Endothelial cell of umbilical vein (primary cell): ENCODE data around the gene PLXNA1.

Experiments
- EZH2 ChIP-seq: IDR thresholded peaks from 2 replicates; pipeline ENCODE4 v1.6.1; 2012; ENCODE audit warnings: borderline replicate concordance, low read depth, mild to moderate bottlenecking, moderate library complexity, low read length, inconsistent platforms; ENCODE audit not compliant: severe bottlenecking
- GATA2 ChIP-seq: IDR thresholded peaks from 2 replicates; pipeline ENCODE4 v1.7.0; 2011; ENCODE audit warnings: low read depth, mild to moderate bottlenecking, moderate library complexity, mixed read lengths, low read length; ENCODE audit not compliant: insufficient read length, insufficient read depth
- JUN ChIP-seq: IDR thresholded peaks from 2 replicates; pipeline ENCODE4 v1.6.1; 2011; ENCODE audit warnings: borderline replicate concordance, low read depth; ENCODE audit not compliant: insufficient read length, insufficient read depth
- MYC ChIP-seq: IDR thresholded peaks from one replicate; pipeline ENCODE4 v1.6.1; 2011; ENCODE audit warnings: mild to moderate bottlenecking, low read depth, low read length
- POLR2A ChIP-seq: IDR thresholded peaks from 2 replicates; pipeline ENCODE4 v1.6.1; 2012; ENCODE audit warnings: low read depth, mild to moderate bottlenecking, control low read depth, low read length
- POLR2AphosphoS5 ChIP-seq: IDR thresholded peaks from 2 replicates; pipeline ENCODE4 v1.6.1; 2012; ENCODE audit warnings: low read depth, mild to moderate bottlenecking, control low read depth, low read length, moderate library complexity; ENCODE audit not compliant: insufficient read depth
- TF ChIP-seq, protein P1 (sequence below), 2 donors: IDR thresholded peaks; 1 replicate in 1 of 2; 2 replicates in 1 of 2; pipeline ENCODE4 v1.5.1; 2011; ENCODE audit warnings: low read length in 2 of 2, mild to moderate bottlenecking in 2 of 2, moderate library complexity in 2 of 2, control low read depth in 1 of 2, inconsistent platforms in 1 of 2, low read depth in 1 of 2; ENCODE audit not compliant: insufficient read depth in 1 of 2; ENCODE audit errors: extremely low read depth in 1 of 2
- TF ChIP-seq, protein P2 (sequence below): IDR thresholded peaks from 2 replicates; pipeline ENCODE4 v1.6.1; 2011; ENCODE audit not compliant: insufficient read depth, insufficient read length

DNA sequence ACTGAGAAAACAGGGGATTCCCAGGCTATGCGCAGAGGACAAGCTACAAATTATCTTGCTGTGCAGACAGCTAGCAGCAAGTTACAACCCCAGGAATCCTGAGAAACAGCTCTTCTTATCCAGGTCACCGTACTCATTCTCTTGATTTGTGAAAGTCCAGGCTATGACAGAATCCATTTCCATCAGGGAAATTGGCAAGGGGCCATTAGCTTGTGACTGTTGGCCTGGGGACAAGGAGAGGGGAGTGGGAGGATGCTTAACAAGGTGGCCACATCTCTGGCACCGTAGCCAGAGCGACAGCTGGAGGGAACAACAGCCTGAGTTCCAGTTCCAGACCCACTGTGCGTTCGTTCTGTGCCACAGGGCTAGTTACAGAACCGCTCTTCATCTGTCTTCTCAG, 44.9 kb upstream of the PLXNA1 start:
- TF ChIP-seq, protein P1, sequence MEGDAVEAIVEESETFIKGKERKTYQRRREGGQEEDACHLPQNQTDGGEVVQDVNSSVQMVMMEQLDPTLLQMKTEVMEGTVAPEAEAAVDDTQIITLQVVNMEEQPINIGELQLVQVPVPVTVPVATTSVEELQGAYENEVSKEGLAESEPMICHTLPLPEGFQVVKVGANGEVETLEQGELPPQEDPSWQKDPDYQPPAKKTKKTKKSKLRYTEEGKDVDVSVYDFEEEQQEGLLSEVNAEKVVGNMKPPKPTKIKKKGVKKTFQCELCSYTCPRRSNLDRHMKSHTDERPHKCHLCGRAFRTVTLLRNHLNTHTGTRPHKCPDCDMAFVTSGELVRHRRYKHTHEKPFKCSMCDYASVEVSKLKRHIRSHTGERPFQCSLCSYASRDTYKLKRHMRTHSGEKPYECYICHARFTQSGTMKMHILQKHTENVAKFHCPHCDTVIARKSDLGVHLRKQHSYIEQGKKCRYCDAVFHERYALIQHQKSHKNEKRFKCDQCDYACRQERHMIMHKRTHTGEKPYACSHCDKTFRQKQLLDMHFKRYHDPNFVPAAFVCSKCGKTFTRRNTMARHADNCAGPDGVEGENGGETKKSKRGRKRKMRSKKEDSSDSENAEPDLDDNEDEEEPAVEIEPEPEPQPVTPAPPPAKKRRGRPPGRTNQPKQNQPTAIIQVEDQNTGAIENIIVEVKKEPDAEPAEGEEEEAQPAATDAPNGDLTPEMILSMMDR (IDR thresholded peaks at IDR 0.05; ENCODE audit: extremely low read depth in 1 of 2, insufficient read depth in 1 of 2, low read depth in 1 of 2, low read length in 2 of 2), result no peak
- no peak for TF ChIP-seq POLR2AphosphoS5
- TF ChIP-seq EZH2, result no peak
- TF ChIP-seq, protein P2, sequence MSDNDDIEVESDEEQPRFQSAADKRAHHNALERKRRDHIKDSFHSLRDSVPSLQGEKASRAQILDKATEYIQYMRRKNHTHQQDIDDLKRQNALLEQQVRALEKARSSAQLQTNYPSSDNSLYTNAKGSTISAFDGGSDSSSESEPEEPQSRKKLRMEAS, result no peak
- no peak for TF ChIP-seq POLR2A
- TF ChIP-seq JUN, result no peak
- TF ChIP-seq GATA2, result no peak
- TF ChIP-seq MYC, result no peak
